SK-N-SH (cell line): ENCODE measurements around the gene NID1.

Experiments used
- GABPA ChIP-seq: IDR thresholded peaks from 2 replicates; pipeline ENCODE4 v1.4.0; 2012; ENCODE audit warnings: low read depth, mild to moderate bottlenecking
- USF2 ChIP-seq: fragments of 150-350 bp; IDR thresholded peaks from 2 replicates; pipeline ENCODE4 v1.6.1; 2017; ENCODE audit warnings: antibody characterized with exemption, low read length, low read depth, borderline replicate concordance
- TF ChIP-seq, protein P1 (sequence below): fragments of 200-600 bp; sonication (generic); IDR thresholded peaks from 2 replicates; pipeline ENCODE4 v1.6.1; 2017; ENCODE audit warnings: antibody characterized with exemption, mild to moderate bottlenecking, moderate library complexity
- TF ChIP-seq, protein P2 (sequence below): IDR thresholded peaks from 2 replicates; pipeline ENCODE4 v1.4.0; 2012; ENCODE audit warnings: low read depth

GRCh38 chr1:236044341-236044740 is 20.5 kb downstream of the NID1 start:
- TF ChIP-seq, protein P1, sequence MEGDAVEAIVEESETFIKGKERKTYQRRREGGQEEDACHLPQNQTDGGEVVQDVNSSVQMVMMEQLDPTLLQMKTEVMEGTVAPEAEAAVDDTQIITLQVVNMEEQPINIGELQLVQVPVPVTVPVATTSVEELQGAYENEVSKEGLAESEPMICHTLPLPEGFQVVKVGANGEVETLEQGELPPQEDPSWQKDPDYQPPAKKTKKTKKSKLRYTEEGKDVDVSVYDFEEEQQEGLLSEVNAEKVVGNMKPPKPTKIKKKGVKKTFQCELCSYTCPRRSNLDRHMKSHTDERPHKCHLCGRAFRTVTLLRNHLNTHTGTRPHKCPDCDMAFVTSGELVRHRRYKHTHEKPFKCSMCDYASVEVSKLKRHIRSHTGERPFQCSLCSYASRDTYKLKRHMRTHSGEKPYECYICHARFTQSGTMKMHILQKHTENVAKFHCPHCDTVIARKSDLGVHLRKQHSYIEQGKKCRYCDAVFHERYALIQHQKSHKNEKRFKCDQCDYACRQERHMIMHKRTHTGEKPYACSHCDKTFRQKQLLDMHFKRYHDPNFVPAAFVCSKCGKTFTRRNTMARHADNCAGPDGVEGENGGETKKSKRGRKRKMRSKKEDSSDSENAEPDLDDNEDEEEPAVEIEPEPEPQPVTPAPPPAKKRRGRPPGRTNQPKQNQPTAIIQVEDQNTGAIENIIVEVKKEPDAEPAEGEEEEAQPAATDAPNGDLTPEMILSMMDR = no peak
- TF ChIP-seq USF2 = no peak
- no peak for TF ChIP-seq GABPA
- TF ChIP-seq, protein P2, sequence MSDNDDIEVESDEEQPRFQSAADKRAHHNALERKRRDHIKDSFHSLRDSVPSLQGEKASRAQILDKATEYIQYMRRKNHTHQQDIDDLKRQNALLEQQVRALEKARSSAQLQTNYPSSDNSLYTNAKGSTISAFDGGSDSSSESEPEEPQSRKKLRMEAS = no peak
